GM18526 (cell line): ENCODE measurements around the gene NEDD1.

Experiments used
- POLR2A ChIP-seq: IDR thresholded peaks from 3 replicates; pipeline ENCODE4 v1.6.1; 2011; ENCODE audit not compliant: insufficient read length; ENCODE audit errors: extremely low read depth

NEDD1 gene

GRCh38 chr12:96889273-96889933, 17.7 kb upstream of the NEDD1 start:
- no peak for TF ChIP-seq POLR2A

DNA sequence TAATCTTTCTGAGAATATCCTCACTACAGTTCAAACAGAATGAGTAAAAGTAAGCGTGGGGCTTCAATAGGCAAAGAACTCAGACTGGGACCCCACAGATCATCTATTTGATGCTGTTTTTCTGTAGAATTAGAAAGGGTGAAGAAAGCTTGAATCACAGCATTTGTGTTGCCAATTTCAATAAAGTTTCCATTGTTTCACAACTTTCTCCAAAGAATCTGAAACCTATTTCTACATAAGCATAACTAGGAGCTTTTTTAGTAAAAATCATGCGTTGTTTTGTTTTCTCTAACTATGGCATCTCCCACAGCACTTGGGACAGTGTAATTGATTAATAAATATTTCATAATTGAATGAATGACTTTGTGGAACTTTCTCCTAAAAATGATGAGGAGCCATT, 16.7 kb upstream of the NEDD1 start:
- no peak for TF ChIP-seq POLR2A

DNA sequence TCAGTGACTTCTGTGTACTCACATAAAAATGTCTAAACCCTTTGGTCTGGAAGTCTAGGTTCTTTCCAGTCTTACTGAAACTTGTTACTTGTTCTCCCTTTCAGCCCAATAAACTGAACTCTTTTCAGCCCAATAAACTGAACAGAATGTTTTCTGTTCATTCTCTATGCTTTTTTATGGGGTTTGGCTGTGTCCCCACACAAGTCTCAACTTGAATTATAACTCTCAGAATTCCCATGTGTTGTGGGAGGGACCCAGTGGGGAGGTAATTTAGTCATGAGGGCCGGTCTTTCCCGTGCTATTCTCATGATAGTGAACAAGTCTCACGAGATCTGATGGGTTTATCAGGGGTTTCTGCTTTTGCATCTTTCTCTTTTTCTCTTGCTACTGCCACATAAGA, 15.0 kb upstream of the NEDD1 start:
- no peak for TF ChIP-seq POLR2A

DNA sequence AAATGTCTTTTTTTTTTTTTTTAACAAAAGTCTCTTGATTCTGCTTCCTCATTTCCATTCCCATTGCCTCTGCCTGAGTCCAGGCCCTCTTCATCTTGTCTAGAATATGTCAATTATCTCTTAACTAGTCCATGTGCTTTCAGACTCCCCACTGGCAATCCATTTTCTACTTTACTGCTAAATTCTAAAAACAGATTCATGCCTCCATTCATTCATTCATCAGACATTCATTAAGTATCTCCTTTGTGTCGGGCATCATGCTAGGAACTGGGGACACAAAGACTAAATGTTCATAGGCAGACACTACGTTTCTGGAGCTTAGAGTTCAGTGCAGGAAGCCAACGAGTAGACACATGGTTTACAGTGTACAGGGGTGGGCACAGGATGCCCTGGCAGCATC, 9.6 kb upstream of the NEDD1 start:
- no peak for TF ChIP-seq POLR2A

DNA sequence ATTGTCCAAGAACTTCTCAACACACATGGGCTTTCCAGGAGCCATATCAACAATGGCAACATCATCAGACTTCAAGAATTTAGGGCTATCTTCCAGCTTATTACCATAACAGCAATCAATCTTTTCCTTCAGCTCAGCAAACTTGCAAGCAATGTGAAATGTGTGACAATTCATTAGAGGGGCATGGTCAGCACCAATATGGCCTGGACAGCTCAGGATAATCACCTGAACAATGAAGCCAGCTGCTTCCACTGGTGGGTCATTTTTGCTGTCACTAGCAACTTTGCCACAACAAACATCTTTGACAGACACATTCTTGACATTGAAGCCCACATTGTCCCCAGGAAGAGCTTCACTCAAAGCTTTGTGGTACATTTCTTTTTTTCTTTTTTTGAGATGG, 5.9 kb upstream of the NEDD1 start:
- no peak for TF ChIP-seq POLR2A

- TF ChIP-seq POLR2A, result no peak
Measured at GRCh38 chr12:96902076-96902475, 5.0 kb upstream of the NEDD1 start.

DNA sequence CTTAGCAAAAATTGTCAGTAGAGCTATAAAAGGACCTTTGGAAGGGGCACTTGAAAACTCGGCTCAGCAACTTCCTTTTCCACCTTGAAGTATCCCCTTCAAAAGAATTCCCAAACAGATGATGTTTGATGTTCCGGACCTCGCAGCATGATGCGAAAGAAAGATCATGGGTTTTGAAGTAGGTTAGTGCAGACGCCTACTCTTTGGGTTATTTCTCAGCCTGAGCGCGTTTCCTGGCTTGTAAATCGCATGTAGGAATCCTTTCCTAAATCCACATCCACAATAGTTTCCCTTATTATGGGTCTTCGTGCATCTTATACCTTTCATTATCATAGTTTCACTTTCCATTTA, 584 bp upstream of the NEDD1 start:
- no peak for TF ChIP-seq POLR2A

GRCh38 chr12:96907671-96908422, 790 bp downstream of the NEDD1 start:
- no peak for TF ChIP-seq POLR2A

GRCh38 chr12:96908423-96908675, 1.3 kb downstream of the NEDD1 start:
- TF ChIP-seq POLR2A, result no peak

DNA sequence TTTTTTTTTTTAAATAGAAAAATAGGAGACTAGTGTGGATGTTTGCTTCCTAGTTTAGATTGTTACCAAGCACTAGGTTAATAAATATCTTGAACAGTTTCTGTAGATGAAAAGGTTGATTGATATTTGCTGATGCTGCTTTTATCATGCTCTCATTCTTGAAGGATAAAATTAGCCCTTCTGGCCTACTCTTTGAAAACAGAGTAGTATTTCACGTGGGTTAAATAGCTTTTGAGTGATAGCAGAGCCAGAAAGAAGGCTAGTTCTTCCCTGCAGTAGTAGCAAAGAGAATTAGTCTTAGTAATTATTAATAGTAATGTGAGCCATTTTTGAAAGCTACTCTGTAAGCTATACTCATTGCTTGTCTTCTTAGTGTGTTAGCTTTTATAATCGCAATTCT, 5.2 kb downstream of the NEDD1 start:
- TF ChIP-seq POLR2A, result no peak

GRCh38 chr12:96912943-96913342, 5.9 kb downstream of the NEDD1 start:
- no peak for TF ChIP-seq POLR2A

DNA sequence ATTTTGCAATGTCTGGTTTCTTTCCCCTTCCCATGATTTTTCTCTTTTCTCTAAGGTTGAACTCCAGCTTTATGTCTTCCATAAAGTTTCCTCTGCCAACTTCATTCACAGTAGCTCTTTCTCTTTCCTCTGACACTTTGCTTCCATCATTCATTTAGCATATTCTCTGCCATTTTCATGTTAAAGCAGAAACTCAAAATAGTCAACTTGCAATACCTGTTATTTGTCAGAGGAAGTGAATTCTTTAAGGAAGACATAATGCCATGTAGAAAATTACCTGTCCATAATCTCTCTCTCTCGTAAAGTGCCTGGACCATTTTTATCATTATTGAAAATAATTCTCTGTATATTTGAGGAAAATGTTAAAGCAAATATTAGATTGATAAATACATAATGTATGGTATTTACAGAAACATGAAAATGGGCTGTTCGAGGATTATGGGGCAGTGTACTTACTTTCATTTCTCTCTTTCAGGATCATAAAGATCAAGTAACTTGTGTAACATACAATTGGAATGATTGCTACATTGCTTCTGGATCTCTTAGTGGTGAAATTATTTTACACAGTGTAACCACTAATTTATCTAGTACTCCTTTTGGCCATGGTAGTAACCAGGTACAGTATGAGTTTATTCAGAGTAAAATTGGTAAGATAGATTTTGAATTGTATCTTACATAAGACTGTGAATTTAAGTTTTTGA, 12.6 kb downstream of the NEDD1 start:
- no peak for TF ChIP-seq POLR2A

GRCh38 chr12:96948782-96949181, 41.7 kb downstream of the NEDD1 start:
- TF ChIP-seq POLR2A, result no peak

DNA sequence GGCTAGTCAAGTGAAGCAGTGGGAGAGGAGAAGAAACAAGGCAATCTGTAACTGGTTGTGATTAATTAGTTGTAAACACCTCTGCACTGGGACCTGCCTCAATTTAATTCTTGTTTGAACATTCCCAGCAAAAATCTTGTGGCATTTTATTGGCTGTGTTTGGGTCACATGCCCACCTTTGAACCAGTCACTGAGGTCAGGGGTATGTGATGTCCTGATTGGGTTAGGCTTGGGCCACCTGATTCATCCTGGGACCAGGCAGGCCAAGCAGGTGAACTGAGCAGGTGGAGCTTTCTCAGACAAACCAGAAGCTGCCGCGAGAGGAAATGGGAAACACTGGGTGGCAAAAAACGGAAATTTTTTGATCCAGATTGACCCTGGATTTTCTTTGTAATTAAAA, 72.5 kb downstream of the NEDD1 start:
- no peak for TF ChIP-seq POLR2A

- TF ChIP-seq POLR2A, result no peak
Measured at GRCh38 chr12:96980991-96981414, 73.9 kb downstream of the NEDD1 start.

GRCh38 chr12:96981911-96982310, 74.9 kb downstream of the NEDD1 start:
- no peak for TF ChIP-seq POLR2A

- TF ChIP-seq POLR2A, result no peak
Measured at GRCh38 chr12:96982671-96983070, 75.6 kb downstream of the NEDD1 start.
